T-helper 2 cell treated with Interferon-gamma antibody and Interleukin-4, amounts not matched to agents 5 μg/mL and 100 μg/mL, for 36 hours (primary cell): ENCODE measurements around the gene SNRPE.

Experiments used
- DNase-seq: peaks from one replicate; pipeline ENCODE4 v3.0.0; 2021; ENCODE audit warnings: low spot score
- H3K27ac Mint-ChIP-seq: one replicate; pipeline ENCODE4 v1.8.0; 2021; ENCODE audit warnings: mild to moderate bottlenecking, mixed read lengths
- H3K27me3 Mint-ChIP-seq: one replicate; pipeline ENCODE4 v1.8.0; 2021; ENCODE audit warnings: low read depth, mixed read lengths
- H3K36me3 Mint-ChIP-seq: one replicate; pipeline ENCODE4 v1.8.0; 2021; ENCODE audit warnings: low read depth, mixed read lengths
- H3K4me1 Mint-ChIP-seq: one replicate; pipeline ENCODE4 v1.8.0; 2021; ENCODE audit warnings: low read depth, mixed read lengths
- H3K4me3 Mint-ChIP-seq: one replicate; pipeline ENCODE4 v1.8.0; 2022; ENCODE audit warnings: mild to moderate bottlenecking, moderate library complexity, mixed read lengths
- H3K9me3 Mint-ChIP-seq: one replicate; pipeline ENCODE4 v1.8.0; 2021; ENCODE audit warnings: mixed read lengths

SNRPE gene

DNA sequence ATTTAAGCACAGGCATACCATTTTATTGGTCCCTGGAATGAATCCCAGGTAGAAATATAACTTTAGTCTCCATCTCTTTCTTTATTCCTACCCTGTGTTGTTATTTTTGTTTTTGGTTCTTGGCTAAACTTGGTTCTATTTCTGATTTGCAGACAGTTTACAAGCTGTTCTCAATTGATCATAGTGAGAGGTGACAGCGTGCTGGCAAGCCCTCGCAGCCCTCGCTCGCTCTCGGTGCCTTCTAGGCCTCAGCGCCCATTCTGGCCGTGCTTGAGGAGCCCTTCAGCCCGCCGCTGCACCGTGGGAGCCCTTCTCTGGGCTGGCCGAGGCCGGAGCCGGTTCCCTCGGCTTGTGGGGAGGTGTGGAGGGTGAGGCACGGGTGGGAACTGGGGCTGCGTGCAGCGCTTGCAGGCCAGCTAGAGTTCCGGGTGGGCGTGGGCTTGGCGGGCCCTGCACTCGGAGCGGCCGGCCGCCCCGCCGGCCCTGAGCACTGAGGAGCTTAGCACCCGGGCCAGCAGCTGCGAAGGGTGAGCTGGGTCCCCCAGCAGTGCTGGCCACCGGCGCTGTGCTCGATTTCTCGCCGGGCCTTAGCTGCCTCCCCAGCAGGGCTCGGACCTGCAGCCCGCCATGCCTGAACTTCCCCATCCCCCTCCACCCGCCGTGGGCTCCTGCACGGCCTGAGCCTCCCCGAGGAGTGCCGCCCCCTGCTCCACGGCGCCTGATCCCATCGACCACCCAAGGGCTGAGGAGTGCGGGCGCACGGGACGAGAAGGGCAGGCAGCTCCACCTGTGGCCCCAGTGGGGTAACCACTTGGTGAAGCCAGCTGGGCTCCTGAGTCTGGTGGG, 38.7 kb downstream of the SNRPE start:
- Mint-ChIP-seq H3K27ac (no peak overlapping the region), H3K27me3 (no peaks in the 10 kb centered on the region), H3K4me1 (no peaks in the 10 kb centered on the region), H3K36me3 (no peaks in the 10 kb centered on the region), H3K9me3 (no peaks in the 10 kb centered on the region), H3K4me3 (no peak overlapping the region)
- DNase-seq, result no peak

DNA sequence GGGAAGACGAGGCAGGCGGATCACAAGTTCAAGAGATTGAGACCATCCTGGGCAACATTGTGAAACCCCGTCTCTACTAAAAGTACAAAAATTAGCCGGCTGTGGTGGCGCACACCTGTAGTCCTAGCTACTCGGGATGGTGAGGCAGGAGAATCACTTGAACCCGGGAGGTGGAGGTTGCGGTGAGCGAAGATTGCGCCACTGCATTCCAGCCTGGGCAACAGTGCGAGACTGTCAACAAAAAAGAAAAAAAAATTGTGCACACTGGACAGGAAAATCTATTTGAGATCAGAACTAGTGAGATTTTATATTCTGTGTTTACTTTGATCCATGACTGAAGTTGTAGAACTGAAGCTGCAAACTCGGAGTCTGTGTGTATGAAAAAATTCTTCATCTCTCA, 40.2 kb downstream of the SNRPE start:
- H3K27me3 Mint-ChIP-seq, result no peaks in the 10 kb centered on the region
- H3K4me3 Mint-ChIP-seq, result no peak overlapping the region
- no peaks in the 10 kb centered on the region for H3K9me3 Mint-ChIP-seq
- no peak overlapping the region for H3K27ac Mint-ChIP-seq
- H3K36me3 Mint-ChIP-seq, result no peaks in the 10 kb centered on the region
- no peaks in the 10 kb centered on the region for H3K4me1 Mint-ChIP-seq
- no peak for DNase-seq

DNA sequence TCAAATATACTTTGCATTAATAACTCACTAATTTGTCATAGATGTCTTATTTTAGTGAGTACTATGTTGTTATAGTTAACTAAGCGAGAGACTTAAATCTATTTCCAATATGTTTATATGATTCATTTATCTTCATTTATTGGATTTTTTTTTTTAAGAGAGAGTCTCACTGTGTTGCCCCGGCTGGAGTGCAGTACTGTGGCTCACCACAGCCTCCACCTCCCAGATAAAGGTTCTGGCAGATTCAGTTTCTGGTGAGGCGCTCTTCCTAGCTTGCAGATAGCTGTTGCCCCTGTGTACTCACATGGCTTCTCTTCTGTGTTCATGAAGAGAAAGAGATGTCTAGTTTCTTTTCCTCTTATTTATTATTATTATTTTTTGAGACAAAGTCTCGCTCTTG, 43.9 kb downstream of the SNRPE start:
- H3K27me3 Mint-ChIP-seq, result no peaks in the 10 kb centered on the region
- H3K4me1 Mint-ChIP-seq, result no peaks in the 10 kb centered on the region
- no peaks in the 10 kb centered on the region for H3K36me3 Mint-ChIP-seq
- no peak overlapping the region for H3K27ac Mint-ChIP-seq
- DNase-seq, result no peak
- no peak overlapping the region for H3K4me3 Mint-ChIP-seq
- H3K9me3 Mint-ChIP-seq, result no peaks in the 10 kb centered on the region

DNA sequence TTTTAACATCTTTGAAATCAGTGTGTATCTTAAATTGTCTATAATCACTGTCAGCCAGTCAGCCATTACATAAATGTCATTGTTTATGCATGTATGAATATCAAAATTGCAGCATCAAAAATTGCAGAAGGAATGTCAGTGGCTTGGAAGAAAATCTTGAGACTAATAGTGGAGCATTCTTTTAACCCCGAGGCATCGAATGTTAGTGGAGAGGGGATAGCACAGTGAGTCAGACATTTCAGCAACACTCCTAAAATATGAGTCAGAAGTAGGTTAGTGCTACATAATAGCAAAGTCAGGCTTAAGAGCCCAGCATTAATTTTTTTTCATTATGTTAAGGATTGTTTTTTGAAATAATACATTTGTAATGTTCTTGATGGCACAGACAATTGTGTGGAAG, 45.5 kb downstream of the SNRPE start:
- H3K36me3 Mint-ChIP-seq, result no peaks in the 10 kb centered on the region
- H3K27ac Mint-ChIP-seq, result no peak overlapping the region
- no peak for DNase-seq
- no peaks in the 10 kb centered on the region for H3K9me3 Mint-ChIP-seq
- H3K27me3 Mint-ChIP-seq, result no peaks in the 10 kb centered on the region
- no peaks in the 10 kb centered on the region for H3K4me1 Mint-ChIP-seq
- H3K4me3 Mint-ChIP-seq, result no peak overlapping the region

DNA sequence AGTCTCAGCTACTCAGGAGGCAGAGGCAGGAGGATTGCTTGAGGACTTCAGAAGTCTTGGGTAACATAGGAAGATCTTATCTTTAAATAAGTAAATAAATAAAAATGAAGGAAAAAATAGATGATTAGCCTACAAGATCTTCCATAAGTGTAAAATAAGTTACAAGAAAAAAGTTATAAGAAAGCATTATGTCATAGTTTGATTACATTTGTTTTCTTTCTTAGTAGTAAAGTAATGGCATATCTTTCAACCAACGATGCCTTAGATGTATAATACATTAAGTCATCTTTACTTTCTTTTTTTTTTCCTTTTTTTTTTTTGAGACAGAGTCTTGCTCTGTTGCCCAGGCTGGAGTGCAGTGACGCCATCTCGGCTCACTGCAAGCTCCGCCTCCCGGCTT, 46.5 kb downstream of the SNRPE start:
- Mint-ChIP-seq H3K9me3 (no peaks in the 10 kb centered on the region), H3K27ac (no peak overlapping the region), H3K36me3 (no peaks in the 10 kb centered on the region), H3K4me1 (no peaks in the 10 kb centered on the region), H3K4me3 (no peak overlapping the region), H3K27me3 (no peaks in the 10 kb centered on the region)
- DNase-seq, result no peak

DNA sequence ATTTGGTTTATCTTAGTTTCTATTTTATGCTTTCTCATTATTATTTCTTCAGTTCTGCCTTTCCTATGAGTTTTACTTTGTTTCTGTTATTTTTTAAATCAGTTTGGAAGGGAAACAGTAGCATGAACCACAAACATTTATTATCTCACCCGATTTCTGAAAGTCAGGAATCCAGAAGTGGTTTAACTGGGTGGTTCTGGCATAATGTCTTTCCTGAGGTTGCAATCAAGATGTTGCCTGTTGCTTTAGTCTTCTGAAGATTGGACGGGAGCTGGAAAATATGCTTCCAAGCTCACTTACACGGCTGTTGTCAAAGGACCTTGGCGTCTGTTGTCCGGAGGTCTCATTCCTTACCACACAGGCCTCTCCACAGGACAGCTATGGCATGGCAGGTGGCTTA, 50.4 kb downstream of the SNRPE start:
- Mint-ChIP-seq H3K27ac (no peak overlapping the region), H3K27me3 (no peaks in the 10 kb centered on the region), H3K4me1 (no peaks in the 10 kb centered on the region), H3K4me3 (no peak overlapping the region), H3K36me3 (no peaks in the 10 kb centered on the region), H3K9me3 (no peaks in the 10 kb centered on the region)
- no peak for DNase-seq

DNA sequence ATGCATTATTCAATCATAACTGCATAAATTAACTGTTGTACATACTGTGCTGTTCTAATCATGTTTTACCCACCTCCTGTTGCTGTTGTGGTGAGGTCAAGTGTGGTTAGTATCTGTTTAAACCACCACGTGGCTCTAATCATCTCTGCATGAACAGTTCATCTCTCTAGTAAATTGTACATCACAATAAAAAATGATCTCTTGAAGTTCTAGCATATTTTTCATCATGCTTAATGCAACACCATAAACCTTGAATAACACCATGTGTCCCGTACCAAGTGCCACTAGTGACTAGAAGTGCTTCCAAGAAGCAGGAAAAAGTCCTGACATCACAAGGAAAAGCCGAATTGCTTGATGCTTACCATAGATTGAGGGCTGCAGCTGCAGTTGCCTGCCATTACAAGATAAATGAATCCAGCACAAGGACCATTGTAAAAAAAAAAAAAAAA, 51.7 kb downstream of the SNRPE start:
- Mint-ChIP-seq H3K27me3 (no peaks in the 10 kb centered on the region), H3K4me3 (no peak overlapping the region), H3K4me1 (no peaks in the 10 kb centered on the region), H3K36me3 (no peaks in the 10 kb centered on the region), H3K9me3 (no peaks in the 10 kb centered on the region), H3K27ac (no peak overlapping the region)
- DNase-seq, result no peak

DNA sequence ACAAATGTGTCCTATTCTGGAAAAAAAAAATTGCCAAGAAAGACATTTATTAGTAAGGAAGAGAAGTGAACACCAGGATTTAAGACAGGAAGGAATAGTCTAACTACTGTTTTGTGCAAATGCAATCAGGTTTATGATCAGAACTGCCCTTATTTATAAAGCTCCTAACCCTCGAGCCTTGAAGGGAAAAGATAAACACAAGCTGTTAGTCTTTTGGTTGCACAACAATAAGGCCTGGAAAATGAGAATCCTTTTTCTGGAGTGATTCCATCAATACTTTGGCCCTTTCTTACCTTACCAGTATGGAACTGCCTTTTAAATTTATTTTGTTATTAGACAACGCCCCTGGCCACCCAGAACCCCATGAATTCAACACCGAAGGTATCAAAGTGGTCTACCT, 52.9 kb downstream of the SNRPE start:
- no peaks in the 10 kb centered on the region for H3K36me3 Mint-ChIP-seq
- no peak overlapping the region for H3K27ac Mint-ChIP-seq
- no peaks in the 10 kb centered on the region for H3K9me3 Mint-ChIP-seq
- H3K27me3 Mint-ChIP-seq, result no peaks in the 10 kb centered on the region
- no peaks in the 10 kb centered on the region for H3K4me1 Mint-ChIP-seq
- H3K4me3 Mint-ChIP-seq, result no peak overlapping the region
- DNase-seq, result no peak

DNA sequence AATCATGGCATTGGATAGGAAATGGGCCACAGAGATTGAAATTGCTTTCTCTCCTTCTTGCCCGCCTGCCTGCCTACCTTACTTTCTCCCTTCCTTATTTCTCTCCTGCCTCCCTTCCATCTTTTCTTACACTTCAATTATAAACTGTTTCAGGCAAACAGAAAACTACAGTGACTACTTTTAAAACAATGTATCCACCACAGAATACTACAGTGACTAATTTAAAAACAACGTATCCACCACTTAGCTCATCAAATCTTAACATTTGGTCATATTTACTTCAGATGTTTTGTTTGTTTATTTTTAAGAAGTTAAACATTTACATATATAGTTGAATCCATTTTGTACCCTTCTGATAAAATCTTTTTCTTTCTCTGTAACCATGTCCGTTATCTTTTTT, 54.4 kb downstream of the SNRPE start:
- Mint-ChIP-seq H3K36me3 (no peaks in the 10 kb centered on the region), H3K4me3 (no peak overlapping the region), H3K27ac (no peak overlapping the region), H3K4me1 (no peaks in the 10 kb centered on the region), H3K9me3 (no peaks in the 10 kb centered on the region), H3K27me3 (no peaks in the 10 kb centered on the region)
- no peak for DNase-seq

DNA sequence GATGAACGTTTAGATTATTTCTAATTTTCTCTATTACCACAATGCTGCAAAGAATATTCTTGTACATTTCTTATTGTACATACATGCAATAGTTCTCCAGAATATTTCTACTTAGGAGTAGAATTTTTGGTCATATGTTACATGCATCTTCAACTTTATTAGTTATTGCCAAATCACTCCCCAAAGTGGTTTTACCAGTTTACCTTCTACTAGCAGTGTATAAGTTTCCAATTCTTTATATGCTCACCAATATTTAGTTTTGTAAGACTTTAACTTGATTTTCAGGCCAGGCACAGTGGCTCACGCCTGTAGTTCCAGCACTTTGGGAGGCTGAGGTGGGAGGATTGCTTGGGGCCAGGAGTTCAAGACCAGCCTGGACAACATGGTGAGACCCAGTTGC, 55.4 kb downstream of the SNRPE start:
- Mint-ChIP-seq H3K4me1 (no peaks in the 10 kb centered on the region), H3K27me3 (no peaks in the 10 kb centered on the region), H3K27ac (no peak overlapping the region), H3K4me3 (no peak overlapping the region), H3K9me3 (no peaks in the 10 kb centered on the region), H3K36me3 (no peaks in the 10 kb centered on the region)
- no peak for DNase-seq
